Caco-2 (cell line): ENCODE data around the gene USP1. TPM values are rescaled to one million over a fixed set of nuclear protein-coding genes. Genes with fewer than 3 reads are reported as not detected.

Source experiments
- BruUV-seq: library from RNA; stranded (reverse); fragments of 400-500 nt; replicated peaks from 2 replicates; lab custom pipeline; 2021; lab: Mats Ljungman, UMichigan
- CTCF ChIA-PET: fragments of 300-600 bp; sonication (Branson Sonifier 250); formaldehyde crosslinking; loops from one replicate; lab custom pipeline; 2022; ENCODE audit warnings: antibody characterized with exemption; lab: Charles Lee
- POLR2A ChIA-PET: fragments of 300-600 bp; sonication (Branson Sonifier 250); formaldehyde crosslinking; loops from one replicate; lab custom pipeline; 2022; ENCODE audit warnings: antibody characterized with exemption; lab: Charles Lee
- DNase-seq, 2 experiments: peaks; one replicate each; pipeline versions ENCODE4 v3.0.0 to v3.0.0-alpha.2; 2020 to 2022
- H3K27me3 ChIP-seq: replicated peaks from 2 replicates; pipeline ENCODE4 v1.6.0; 2011; ENCODE audit warnings: low read length; ENCODE audit not compliant: control insufficient read depth, insufficient read depth
- H3K36me3 ChIP-seq: 2 replicates; pipeline ENCODE4 v1.5.1; 2011; ENCODE audit warnings: low read length; ENCODE audit not compliant: control insufficient read depth, insufficient read depth
- H3K4me1 ChIP-seq: fragments of 250-450 bp; sonication (Bioruptor Pico); 2 replicates; pipeline ENCODE4 v1.5.1; 2020; ENCODE audit warnings: mild to moderate bottlenecking
- H3K4me3 ChIP-seq: 2 replicates; pipeline ENCODE4 v1.5.1; 2011; ENCODE audit warnings: low read depth, mild to moderate bottlenecking, control low read depth, low read length
- H3K9me3 ChIP-seq: fragments of 250-450 bp; sonication (Bioruptor Pico); 2 replicates; pipeline ENCODE4 v1.5.1; 2020; ENCODE audit warnings: mild to moderate bottlenecking, moderate library complexity
- H3K27ac Mint-ChIP-seq: one replicate; pipeline ENCODE4 v1.8.0; 2022; ENCODE audit warnings: mixed read lengths; ENCODE audit not compliant: unreplicated experiment
- H3K27me3 Mint-ChIP-seq: one replicate; pipeline ENCODE4 v1.8.0; 2022; ENCODE audit warnings: mixed read lengths; ENCODE audit not compliant: insufficient read depth, unreplicated experiment
- H3K36me3 Mint-ChIP-seq: one replicate; pipeline ENCODE4 v1.8.0; 2022; ENCODE audit warnings: mild to moderate bottlenecking, mixed read lengths; ENCODE audit not compliant: insufficient read depth, unreplicated experiment
- H3K4me1 Mint-ChIP-seq: one replicate; pipeline ENCODE4 v1.8.0; 2022; ENCODE audit warnings: low read depth, mixed read lengths; ENCODE audit not compliant: unreplicated experiment
- H3K4me3 Mint-ChIP-seq: one replicate; pipeline ENCODE4 v1.8.0; 2022; ENCODE audit warnings: mild to moderate bottlenecking, moderate library complexity, mixed read lengths; ENCODE audit not compliant: unreplicated experiment
- H3K9me3 Mint-ChIP-seq: one replicate; pipeline ENCODE4 v1.8.0; 2022; ENCODE audit warnings: mixed read lengths; ENCODE audit not compliant: unreplicated experiment
- CTCF ChIP-seq, 2 experiments: fragments of 200-600 bp in 1 of 2; IDR thresholded peaks; 1 replicate in 1 of 2; 2 replicates in 1 of 2; pipeline versions ENCODE4 v1.5.1 to v1.8.0; 2011 to 2022; ENCODE audit warnings: antibody characterized with exemption in 1 of 2, control low read depth in 1 of 2, inconsistent platforms in 1 of 2, low read depth in 1 of 2, low read length in 1 of 2, mild to moderate bottlenecking in 1 of 2, moderate library complexity in 1 of 2; ENCODE audit not compliant: insufficient read depth in 1 of 2, severe bottlenecking in 1 of 2, unreplicated experiment in 1 of 2
- intact Hi-C: fragments of 100-400 bp; cut with micrococcal nuclease; formaldehyde crosslinking; loops from one replicate; pipeline ENCODE4 v1.10.0; 2022; ENCODE audit not compliant: unreplicated experiment
- total RNA-seq: library from RNA; stranded (reverse); gene quantifications from 2 replicates; pipeline ENCODE4 v1.2.3, GENCODE V29; 2022

Gene USP1
- total RNA-seq, 1 experiment from 2014 or later: 39.3 TPM

- Histone ChIP-seq H3K9me3 (no peaks in the 10 kb centered on the region), H3K4me1 (no peaks in the 10 kb centered on the region), H3K36me3 (no peaks in the 10 kb centered on the region), H3K27me3 (no peaks in the 10 kb centered on the region), H3K4me3 (no peak overlapping the region)
- Mint-ChIP-seq H3K27ac (no peak overlapping the region), H3K36me3 (peaks cover 29% of the 10 kb centered on the region), H3K4me1 (peaks cover 5% of the 10 kb centered on the region), H3K27me3 (no peaks in the 10 kb centered on the region), H3K9me3 (no peaks in the 10 kb centered on the region), H3K4me3 (no peak overlapping the region)
- intact Hi-C loops: no loop called here
- no peak for TF ChIP-seq CTCF (IDR thresholded peaks at IDR 0.05; ENCODE audit: insufficient read depth in 1 of 2, low read depth in 1 of 2, low read length in 1 of 2, severe bottlenecking in 1 of 2, unreplicated experiment in 1 of 2)
- no TSS peak for BruUV-seq
- ChIA-PET POLR2A (no interaction called here), CTCF (no interaction called here)
- no peak for DNase-seq
These were observed 39.8 kb downstream of the USP1 start for GRCh38 chr1:62476525-62477219.

- Mint-ChIP-seq H3K9me3 (no peaks in the 10 kb centered on the region), H3K36me3 (peaks cover 15% of the 10 kb centered on the region), H3K27me3 (no peaks in the 10 kb centered on the region), H3K4me3 (no peak overlapping the region), H3K27ac (no peak overlapping the region), H3K4me1 (peaks cover 5% of the 10 kb centered on the region)
- H3K27me3 ChIP-seq: no peaks in the 10 kb centered on the region
- intact Hi-C loops: no loop called here
- no peaks in the 10 kb centered on the region for H3K4me1 ChIP-seq
- ChIA-PET CTCF (no interaction called here), POLR2A (no interaction called here)
- TF ChIP-seq CTCF (IDR thresholded peaks at IDR 0.05; ENCODE audit: insufficient read depth in 1 of 2, low read depth in 1 of 2, low read length in 1 of 2, severe bottlenecking in 1 of 2, unreplicated experiment in 1 of 2): no peak
- no TSS peak for BruUV-seq
- DNase-seq: no peak
- no peaks in the 10 kb centered on the region for H3K9me3 ChIP-seq
- H3K4me3 ChIP-seq: no peak overlapping the region
- no peaks in the 10 kb centered on the region for H3K36me3 ChIP-seq
These were observed 44.8 kb downstream of the USP1 start for GRCh38 chr1:62481681-62482080.

DNA sequence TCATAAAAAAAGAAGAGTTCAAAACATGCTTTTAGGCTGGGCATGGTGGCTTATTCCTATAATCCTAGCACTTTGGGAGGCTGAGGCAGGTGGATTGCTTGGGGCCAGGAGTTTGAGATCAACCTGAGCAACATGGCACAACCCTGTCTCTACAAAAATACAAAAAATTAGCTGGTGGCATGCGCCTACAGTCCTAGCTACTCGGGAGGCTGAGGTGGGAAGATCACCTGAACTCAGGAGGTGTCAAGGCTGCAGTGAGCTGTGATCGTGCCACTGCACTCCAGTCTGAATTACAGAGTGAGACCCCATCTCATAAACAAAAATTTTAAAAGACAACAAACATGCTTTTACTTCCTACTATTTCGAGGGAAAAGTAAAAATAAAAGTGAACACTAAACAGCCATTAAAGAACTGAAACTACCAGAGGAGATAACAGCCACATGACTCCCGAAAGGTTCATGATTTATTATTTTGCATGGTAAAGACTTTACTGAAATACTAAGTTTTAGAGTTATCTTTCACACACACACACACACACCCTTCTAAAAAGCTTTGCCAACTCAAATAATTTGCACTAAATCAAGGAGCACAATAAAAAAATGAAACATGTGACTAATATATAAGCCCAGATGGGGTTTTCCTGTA is 48.1 kb downstream of the USP1 start:
- no TSS peak for BruUV-seq
- CTCF ChIA-PET: no interaction called here
- POLR2A ChIA-PET: no interaction called here

More for the DNA sequence above, 48.1 kb downstream of the USP1 start:
- no peak overlapping the region for H3K27ac Mint-ChIP-seq
- Histone ChIP-seq H3K27me3 (no peaks in the 10 kb centered on the region), H3K36me3 (no peaks in the 10 kb centered on the region), H3K9me3 (no peaks in the 10 kb centered on the region), H3K4me1 (no peaks in the 10 kb centered on the region), H3K4me3 (no peak overlapping the region)
- no peaks in the 10 kb centered on the region for H3K27me3 Mint-ChIP-seq
- H3K36me3 Mint-ChIP-seq: peaks cover 11% of the 10 kb centered on the region
- DNase-seq: no peak
- TF ChIP-seq CTCF (IDR thresholded peaks at IDR 0.05; ENCODE audit: insufficient read depth in 1 of 2, low read depth in 1 of 2, low read length in 1 of 2, severe bottlenecking in 1 of 2, unreplicated experiment in 1 of 2): no peak
- H3K9me3 Mint-ChIP-seq: no peaks in the 10 kb centered on the region
- H3K4me1 Mint-ChIP-seq: peaks cover 5% of the 10 kb centered on the region
- intact Hi-C loops: no loop called here
- H3K4me3 Mint-ChIP-seq: no peak overlapping the region
